ENCODE data around the gene KLHL1. TPM values are rescaled to one million over a fixed set of nuclear protein-coding genes. Genes with fewer than 3 reads are reported as not detected.

KLHL1 gene
- total and polyA plus RNA-seq, 2 of the 13 experiments (the other 11 are each of a cell fraction or from before 2014, with no cell fraction given): 0.01 TPM; not detected in 1

DNA sequence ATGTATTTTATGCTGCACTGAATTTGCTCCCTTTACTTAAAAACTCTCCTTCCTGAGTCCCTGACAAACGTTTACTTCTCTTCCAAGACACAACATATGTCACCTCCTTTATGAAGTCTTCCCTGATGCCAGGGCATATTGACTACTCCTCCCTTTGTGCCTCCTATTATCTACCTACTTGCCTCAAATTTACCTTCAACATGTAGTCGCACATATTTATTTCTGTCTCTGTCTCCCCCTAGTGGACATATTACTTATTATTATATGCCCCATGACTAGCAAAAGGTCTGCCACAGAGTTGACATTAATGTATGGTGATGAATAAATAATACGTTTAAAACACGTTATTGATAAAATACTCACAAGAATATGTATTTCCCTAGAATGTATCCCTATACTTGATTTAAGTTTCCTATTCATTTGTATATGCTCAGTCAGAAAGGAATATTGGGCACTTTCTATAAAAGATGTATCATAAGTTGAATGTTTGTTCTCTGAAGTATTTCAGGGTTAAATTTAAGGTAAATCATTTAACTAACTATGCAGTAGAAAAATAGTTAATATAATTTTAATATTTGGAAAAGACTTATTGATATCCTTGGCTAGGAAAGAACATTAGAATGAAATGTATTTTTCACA lies 250.9 kb downstream of the KLHL1 start:
- in situ Hi-C loops (cut with HindIII; ENCODE audit: extremely low pct_ligation_motif_present, low pct_unique_long_range_greater_than_20kb): loop anchor here (10.0 kb wide), 1 partner anchor 313 kb away; no protein-coding TSS in a partner anchor
- no TSS peak for BruUV-seq (replicated peaks)
- CTCF ChIA-PET (ENCODE audit: low intra/inter-chr PET ratio, low total read pairs): interaction anchor here (0.9 to 1.9 kb wide), 3 partner anchors 291 to 320 kb away, joined by 3 to 20 read pairs (median 5); no protein-coding TSS in a partner anchor
- 2% methylated on average over 4 of the region's 4 CpGs for WGBS (ENCODE audit: low lambda C conversion rate)
- FAIRE-seq (no peak), DNase-seq (ENCODE audit: low spot score) (peak; percentile 52), ATAC-seq (peak; percentile 82)
- no peak overlapping the region for H3K9ac ChIP-seq (ENCODE audit: insufficient read depth, low read depth, low read length)
- no peak overlapping the region for H3K4me2 ChIP-seq (ENCODE audit: low read depth, low read length)
- H3K27ac ChIP-seq (ENCODE audit: extremely low read length, insufficient read depth, low read length): no peak overlapping the region
- TF ChIP-seq, protein P1, sequence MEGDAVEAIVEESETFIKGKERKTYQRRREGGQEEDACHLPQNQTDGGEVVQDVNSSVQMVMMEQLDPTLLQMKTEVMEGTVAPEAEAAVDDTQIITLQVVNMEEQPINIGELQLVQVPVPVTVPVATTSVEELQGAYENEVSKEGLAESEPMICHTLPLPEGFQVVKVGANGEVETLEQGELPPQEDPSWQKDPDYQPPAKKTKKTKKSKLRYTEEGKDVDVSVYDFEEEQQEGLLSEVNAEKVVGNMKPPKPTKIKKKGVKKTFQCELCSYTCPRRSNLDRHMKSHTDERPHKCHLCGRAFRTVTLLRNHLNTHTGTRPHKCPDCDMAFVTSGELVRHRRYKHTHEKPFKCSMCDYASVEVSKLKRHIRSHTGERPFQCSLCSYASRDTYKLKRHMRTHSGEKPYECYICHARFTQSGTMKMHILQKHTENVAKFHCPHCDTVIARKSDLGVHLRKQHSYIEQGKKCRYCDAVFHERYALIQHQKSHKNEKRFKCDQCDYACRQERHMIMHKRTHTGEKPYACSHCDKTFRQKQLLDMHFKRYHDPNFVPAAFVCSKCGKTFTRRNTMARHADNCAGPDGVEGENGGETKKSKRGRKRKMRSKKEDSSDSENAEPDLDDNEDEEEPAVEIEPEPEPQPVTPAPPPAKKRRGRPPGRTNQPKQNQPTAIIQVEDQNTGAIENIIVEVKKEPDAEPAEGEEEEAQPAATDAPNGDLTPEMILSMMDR (CRISPR knock-in tag; IDR thresholded peaks at IDR 0.05): peak; percentile 69
- TF ChIP-seq ZNF549 (CRISPR knock-in tag; IDR thresholded peaks at IDR 0.05) (no peak), STAG1 (CRISPR knock-in tag; IDR thresholded peaks at IDR 0.05) (peak; percentile 69), ZNF605 (CRISPR knock-in tag; IDR thresholded peaks at IDR 0.05) (no peak)
- TF ChIP-seq, protein P2, sequence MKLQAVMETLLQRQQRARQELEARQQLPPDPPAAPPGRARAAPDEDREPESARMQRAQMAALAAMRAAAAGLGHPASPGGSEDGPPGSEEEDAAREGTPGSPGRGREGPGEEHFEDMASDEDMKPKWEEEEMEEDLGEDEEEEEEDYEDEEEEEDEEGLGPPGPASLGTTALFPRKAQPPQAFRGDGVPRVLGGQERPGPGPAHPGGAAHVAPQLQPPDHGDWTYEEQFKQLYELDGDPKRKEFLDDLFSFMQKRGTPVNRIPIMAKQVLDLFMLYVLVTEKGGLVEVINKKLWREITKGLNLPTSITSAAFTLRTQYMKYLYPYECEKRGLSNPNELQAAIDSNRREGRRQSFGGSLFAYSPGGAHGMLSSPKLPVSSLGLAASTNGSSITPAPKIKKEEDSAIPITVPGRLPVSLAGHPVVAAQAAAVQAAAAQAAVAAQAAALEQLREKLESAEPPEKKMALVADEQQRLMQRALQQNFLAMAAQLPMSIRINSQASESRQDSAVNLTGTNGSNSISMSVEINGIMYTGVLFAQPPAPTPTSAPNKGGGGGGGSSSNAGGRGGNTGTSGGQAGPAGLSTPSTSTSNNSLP (IDR thresholded peaks at IDR 0.05; ENCODE audit: low read depth, low read length): 0 out of 2 replicates have a peak, but pooled peaks have one; percentile 25
- POLR2A ChIA-PET: no interaction called here
- no peak overlapping the region for H2AFZ ChIP-seq (ENCODE audit: low read length)
- no peaks in the 10 kb centered on the region for H3K9me3 ChIP-seq (ENCODE audit: low read length)
- H3K79me2 ChIP-seq (ENCODE audit: insufficient read depth, low read length): no peaks in the 10 kb centered on the region
- no peaks in the 10 kb centered on the region for H3K36me3 ChIP-seq (replicated peaks in 1 of 2; ENCODE audit: control insufficient read depth in 1 of 2, insufficient read depth in 2 of 2, low read length in 2 of 2)
- H3K4me3 ChIP-seq (replicated peaks in 1 of 3; ENCODE audit: insufficient read depth in 1 of 3, low read depth in 2 of 3, low read length in 3 of 3): no peak overlapping the region
- intact Hi-C loops (cut with micrococcal nuclease; ENCODE audit: unreplicated experiment): loop anchor here (1.0 to 2.0 kb wide), 3 partner anchors 292 to 711 kb away; no protein-coding TSS in a partner anchor
- H3K4me1 ChIP-seq (ENCODE audit: insufficient read depth, low read length): no peaks in the 10 kb centered on the region
- H4K20me1 ChIP-seq (ENCODE audit: insufficient read depth, low read length): no peaks in the 10 kb centered on the region
- H3K27me3 ChIP-seq (ENCODE audit: control insufficient read depth in 1 of 2, insufficient read depth in 2 of 2, low read length in 2 of 2): no peaks in the 10 kb centered on the region
